Measurements from ENCODE around the gene RASGRP4.
"Not testable (repeated sequence)": the region's sequence is repeated elsewhere in the genome, so short reads cannot be mapped to it uniquely, and the experiment has no call there.

RASGRP4 gene, protein sequence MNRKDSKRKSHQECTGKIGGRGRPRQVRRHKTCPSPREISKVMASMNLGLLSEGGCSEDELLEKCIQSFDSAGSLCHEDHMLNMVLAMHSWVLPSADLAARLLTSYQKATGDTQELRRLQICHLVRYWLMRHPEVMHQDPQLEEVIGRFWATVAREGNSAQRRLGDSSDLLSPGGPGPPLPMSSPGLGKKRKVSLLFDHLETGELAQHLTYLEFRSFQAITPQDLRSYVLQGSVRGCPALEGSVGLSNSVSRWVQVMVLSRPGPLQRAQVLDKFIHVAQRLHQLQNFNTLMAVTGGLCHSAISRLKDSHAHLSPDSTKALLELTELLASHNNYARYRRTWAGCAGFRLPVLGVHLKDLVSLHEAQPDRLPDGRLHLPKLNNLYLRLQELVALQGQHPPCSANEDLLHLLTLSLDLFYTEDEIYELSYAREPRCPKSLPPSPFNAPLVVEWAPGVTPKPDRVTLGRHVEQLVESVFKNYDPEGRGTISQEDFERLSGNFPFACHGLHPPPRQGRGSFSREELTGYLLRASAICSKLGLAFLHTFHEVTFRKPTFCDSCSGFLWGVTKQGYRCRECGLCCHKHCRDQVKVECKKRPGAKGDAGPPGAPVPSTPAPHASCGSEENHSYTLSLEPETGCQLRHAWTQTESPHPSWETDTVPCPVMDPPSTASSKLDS

DNA sequence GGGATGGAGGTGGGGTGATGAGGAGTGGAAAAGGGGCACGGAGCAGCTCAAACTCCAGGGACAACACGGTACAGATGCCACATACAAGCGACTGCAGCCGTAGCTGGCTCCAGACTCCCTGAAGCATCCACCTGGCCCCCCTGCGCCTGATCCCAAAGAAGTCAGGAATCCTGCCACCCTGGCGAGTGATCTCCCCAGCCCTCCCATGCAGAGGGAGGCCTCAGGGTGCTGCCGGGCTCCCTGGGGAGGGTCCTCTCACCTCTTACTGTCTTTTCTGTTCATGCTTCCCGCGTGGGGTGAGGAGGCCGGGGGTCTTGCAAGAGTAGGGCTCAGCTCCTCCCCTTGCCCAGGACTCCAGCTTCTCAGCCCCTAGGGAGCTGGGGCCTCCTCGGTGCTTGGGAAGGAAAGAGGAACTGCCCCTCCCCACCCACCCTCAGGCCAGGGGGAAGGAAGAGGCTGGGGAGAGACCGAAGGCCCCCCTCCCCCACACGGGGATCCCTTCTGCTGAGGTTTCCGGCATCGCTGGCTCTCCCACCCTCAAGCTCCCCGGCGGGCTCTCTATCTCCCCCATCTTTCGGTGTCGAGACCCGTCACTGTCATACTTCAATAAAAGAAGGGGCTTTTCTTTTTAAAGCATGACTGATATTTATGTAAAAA lies at the start of gene RASGRP4:
TSS of gene RASGRP4 (minus strand) at position 410 of the 657 bp plus-strand sequence. CDS start at position 282, 128 bp downstream.
- no peak within 1 kb of the TSS for H3K4me3 ChIP-seq (ENCODE audit: low read depth, low read length)
- no peaks in the 10 kb centered on the region for H3K36me3 ChIP-seq (ENCODE audit: control insufficient read depth, insufficient read depth, low read length)
- peaks cover 12% of the 10 kb centered on the region; the same call in 1 of the 2 replicates for H3K4me1 ChIP-seq (ENCODE audit: control insufficient read depth, insufficient read depth, low read length)
- H3K27me3 ChIP-seq (ENCODE audit: control insufficient read depth, insufficient read depth, low read length), result no peaks in the 10 kb centered on the region
- H3K9ac ChIP-seq (ENCODE audit: low read depth, low read length), result no peak within 1 kb of the TSS
- no peak within 1 kb of the TSS for H3K27ac ChIP-seq (ENCODE audit: low read depth, low read length)
- no peaks in the 10 kb centered on the region for H3K9me3 ChIP-seq (ENCODE audit: control insufficient read depth, insufficient read depth, low read length)

DNA sequence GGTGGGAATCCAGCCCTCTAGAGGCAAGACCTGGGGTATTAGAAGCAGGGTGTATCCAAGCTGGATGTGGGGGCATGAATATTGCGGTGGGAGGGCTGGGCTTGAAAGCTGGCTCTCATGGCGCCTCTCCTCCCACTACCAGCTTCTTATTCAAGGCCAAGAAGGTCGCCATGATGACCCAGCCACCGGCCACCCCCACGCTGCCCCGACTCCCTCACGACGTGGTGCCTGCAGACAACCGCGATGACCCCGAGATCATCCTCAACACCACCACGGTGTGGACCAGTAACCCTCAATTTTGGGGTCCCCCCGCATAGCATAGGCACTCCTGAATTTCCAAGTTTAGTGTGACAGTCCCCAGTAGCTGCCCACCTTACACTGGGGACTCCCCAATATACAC lies 49.2 kb upstream of the RASGRP4 start:
- H3K27me3 ChIP-seq (ENCODE audit: control insufficient read depth, insufficient read depth, low read length), result no peaks in the 10 kb centered on the region
- no peak overlapping the region for H3K4me3 ChIP-seq (ENCODE audit: low read depth, low read length)

GRCh38 chr19:38473201-38473600 lies 47.2 kb upstream of the RASGRP4 start:
- Histone ChIP-seq H3K36me3 (ENCODE audit: control insufficient read depth, insufficient read depth, low read length) (peaks cover 60% of the 10 kb centered on the region), H3K4me1 (ENCODE audit: control insufficient read depth, insufficient read depth, low read length) (no peaks in the 10 kb centered on the region), H3K4me3 (ENCODE audit: low read depth, low read length) (no peak overlapping the region), H3K27ac (ENCODE audit: low read depth, low read length) (no peak overlapping the region), H3K9me3 (ENCODE audit: control insufficient read depth, insufficient read depth, low read length) (no peaks in the 10 kb centered on the region), H3K9ac (ENCODE audit: low read depth, low read length) (no peak overlapping the region), H3K27me3 (ENCODE audit: control insufficient read depth, insufficient read depth, low read length) (no peaks in the 10 kb centered on the region)

More for the DNA sequence above, 49.2 kb upstream of the RASGRP4 start:
- no peak overlapping the region for H3K9ac ChIP-seq (ENCODE audit: low read depth, low read length)
- H3K9me3 ChIP-seq (ENCODE audit: control insufficient read depth, insufficient read depth, low read length), result no peaks in the 10 kb centered on the region
- H3K27ac ChIP-seq (ENCODE audit: low read depth, low read length), result no peak overlapping the region
- H3K36me3 ChIP-seq (ENCODE audit: control insufficient read depth, insufficient read depth, low read length), result peaks cover 52% of the 10 kb centered on the region
- H3K4me1 ChIP-seq (ENCODE audit: control insufficient read depth, insufficient read depth, low read length), result no peaks in the 10 kb centered on the region

- not testable (repeated sequence) for H3K27me3 ChIP-seq (ENCODE audit: control insufficient read depth, insufficient read depth, low read length); H3K27ac ChIP-seq (ENCODE audit: low read depth, low read length); H3K4me3 ChIP-seq (ENCODE audit: low read depth, low read length); H3K9ac ChIP-seq (ENCODE audit: low read depth, low read length); H3K9me3 ChIP-seq (ENCODE audit: control insufficient read depth, insufficient read depth, low read length); H3K4me1 ChIP-seq (ENCODE audit: control insufficient read depth, insufficient read depth, low read length)
- H3K36me3 ChIP-seq (ENCODE audit: control insufficient read depth, insufficient read depth, low read length), result peaks cover 65% of the 10 kb centered on the region
These were observed 46.7 kb upstream of the RASGRP4 start for GRCh38 chr19:38472725-38473124.

DNA sequence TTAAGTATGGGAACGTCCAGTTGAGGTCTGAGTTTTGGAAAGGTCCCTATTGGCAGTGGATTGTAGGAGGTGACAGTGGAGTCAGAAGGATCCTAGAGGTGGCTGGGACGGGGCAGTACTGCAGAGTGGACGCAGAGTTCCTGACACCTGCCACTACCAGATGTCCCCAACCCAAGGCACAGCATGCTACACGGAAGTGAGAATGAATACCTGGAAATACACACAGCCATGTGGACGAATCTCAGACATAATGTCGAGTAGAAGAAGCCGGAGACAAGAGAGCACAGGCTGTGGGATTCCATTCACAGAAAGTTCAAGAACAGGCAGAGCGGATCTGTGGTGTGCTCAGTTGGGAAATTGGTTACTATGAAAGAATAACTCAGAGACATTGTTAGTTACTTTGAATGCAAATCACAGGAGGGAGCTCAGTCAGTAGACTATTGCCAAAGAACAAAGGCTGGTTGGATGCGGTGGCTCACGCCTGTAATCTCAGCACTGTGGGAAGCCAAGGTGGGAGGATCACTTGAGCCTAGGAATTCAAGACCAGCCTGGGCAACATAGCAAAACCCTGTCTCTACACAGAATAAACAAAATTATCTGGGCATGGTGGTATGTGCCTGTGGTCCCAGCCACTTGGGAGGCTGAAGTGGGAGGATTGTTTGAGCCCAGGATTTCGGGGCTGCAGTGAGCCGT lies 44.9 kb upstream of the RASGRP4 start:
- no peaks in the 10 kb centered on the region for H3K9me3 ChIP-seq (ENCODE audit: control insufficient read depth, insufficient read depth, low read length)
- peak overlapping the region; percentile 11 for H3K27ac ChIP-seq (ENCODE audit: low read depth, low read length)
- H3K36me3 ChIP-seq (ENCODE audit: control insufficient read depth, insufficient read depth, low read length), result peaks cover 76% of the 10 kb centered on the region
- H3K27me3 ChIP-seq (ENCODE audit: control insufficient read depth, insufficient read depth, low read length), result no peaks in the 10 kb centered on the region
- H3K4me1 ChIP-seq (ENCODE audit: control insufficient read depth, insufficient read depth, low read length), result no peaks in the 10 kb centered on the region
- no peak overlapping the region for H3K4me3 ChIP-seq (ENCODE audit: low read depth, low read length)
- H3K9ac ChIP-seq (ENCODE audit: low read depth, low read length), result no peak overlapping the region

GRCh38 chr19:38469151-38469550 lies 43.1 kb upstream of the RASGRP4 start:
- no peak overlapping the region for H3K9ac ChIP-seq (ENCODE audit: low read depth, low read length)
- H3K9me3 ChIP-seq (ENCODE audit: control insufficient read depth, insufficient read depth, low read length), result no peaks in the 10 kb centered on the region
- no peaks in the 10 kb centered on the region for H3K27me3 ChIP-seq (ENCODE audit: control insufficient read depth, insufficient read depth, low read length)
- no peaks in the 10 kb centered on the region for H3K4me1 ChIP-seq (ENCODE audit: control insufficient read depth, insufficient read depth, low read length)
- no peak overlapping the region for H3K27ac ChIP-seq (ENCODE audit: low read depth, low read length)
- no peak overlapping the region for H3K4me3 ChIP-seq (ENCODE audit: low read depth, low read length)
- peaks cover 77% of the 10 kb centered on the region for H3K36me3 ChIP-seq (ENCODE audit: control insufficient read depth, insufficient read depth, low read length)

- H3K9me3 ChIP-seq (ENCODE audit: control insufficient read depth, insufficient read depth, low read length), result no peaks in the 10 kb centered on the region
- peaks cover 67% of the 10 kb centered on the region for H3K36me3 ChIP-seq (ENCODE audit: control insufficient read depth, insufficient read depth, low read length)
- H3K27me3 ChIP-seq (ENCODE audit: control insufficient read depth, insufficient read depth, low read length), result no peaks in the 10 kb centered on the region
- H3K4me3 ChIP-seq (ENCODE audit: low read depth, low read length), result no peak overlapping the region
- H3K4me1 ChIP-seq (ENCODE audit: control insufficient read depth, insufficient read depth, low read length), result no peaks in the 10 kb centered on the region
- H3K9ac ChIP-seq (ENCODE audit: low read depth, low read length), result no peak overlapping the region
- H3K27ac ChIP-seq (ENCODE audit: low read depth, low read length), result no peak overlapping the region
These were observed 41.8 kb upstream of the RASGRP4 start for GRCh38 chr19:38467541-38468525.

- H3K27me3 ChIP-seq (ENCODE audit: control insufficient read depth, insufficient read depth, low read length), result no peaks in the 10 kb centered on the region
- H3K9ac ChIP-seq (ENCODE audit: low read depth, low read length), result no peak overlapping the region
- H3K27ac ChIP-seq (ENCODE audit: low read depth, low read length), result no peak overlapping the region
- no peaks in the 10 kb centered on the region for H3K4me1 ChIP-seq (ENCODE audit: control insufficient read depth, insufficient read depth, low read length)
- H3K9me3 ChIP-seq (ENCODE audit: control insufficient read depth, insufficient read depth, low read length), result no peaks in the 10 kb centered on the region
- peaks cover 76% of the 10 kb centered on the region for H3K36me3 ChIP-seq (ENCODE audit: control insufficient read depth, insufficient read depth, low read length)
- no peak overlapping the region for H3K4me3 ChIP-seq (ENCODE audit: low read depth, low read length)
These were observed 40.0 kb upstream of the RASGRP4 start for GRCh38 chr19:38466050-38466449.

- Histone ChIP-seq H3K9me3 (ENCODE audit: control insufficient read depth, insufficient read depth, low read length) (no peaks in the 10 kb centered on the region), H3K4me1 (ENCODE audit: control insufficient read depth, insufficient read depth, low read length) (no peaks in the 10 kb centered on the region), H3K4me3 (ENCODE audit: low read depth, low read length) (no peak overlapping the region), H3K36me3 (ENCODE audit: control insufficient read depth, insufficient read depth, low read length) (peaks cover 74% of the 10 kb centered on the region), H3K9ac (ENCODE audit: low read depth, low read length) (no peak overlapping the region), H3K27ac (ENCODE audit: low read depth, low read length) (no peak overlapping the region), H3K27me3 (ENCODE audit: control insufficient read depth, insufficient read depth, low read length) (no peaks in the 10 kb centered on the region)
These were observed 38.5 kb upstream of the RASGRP4 start for GRCh38 chr19:38464421-38465082.
